Germinal center (tissue), 1 donor: Measurements from ENCODE around the gene HOXD11.

Source experiments
- DNase-seq: peaks from one replicate; pipeline ENCODE4 v3.0.0; 2012; ENCODE audit warnings: mixed read lengths, low spot score

HOXD11 gene

GRCh38 chr2:176106581-176107539 lies at the start of gene HOXD11:
Gene HOXD11, plus strand, starts transcription at chr2:176107280. Its CDS starts 76 bp downstream, at chr2:176107356.
- DNase-seq = no peak

- DNase-seq = no peak
These were observed 43.1 kb upstream of the HOXD11 start for GRCh38 chr2:176063958-176064357.

DNA sequence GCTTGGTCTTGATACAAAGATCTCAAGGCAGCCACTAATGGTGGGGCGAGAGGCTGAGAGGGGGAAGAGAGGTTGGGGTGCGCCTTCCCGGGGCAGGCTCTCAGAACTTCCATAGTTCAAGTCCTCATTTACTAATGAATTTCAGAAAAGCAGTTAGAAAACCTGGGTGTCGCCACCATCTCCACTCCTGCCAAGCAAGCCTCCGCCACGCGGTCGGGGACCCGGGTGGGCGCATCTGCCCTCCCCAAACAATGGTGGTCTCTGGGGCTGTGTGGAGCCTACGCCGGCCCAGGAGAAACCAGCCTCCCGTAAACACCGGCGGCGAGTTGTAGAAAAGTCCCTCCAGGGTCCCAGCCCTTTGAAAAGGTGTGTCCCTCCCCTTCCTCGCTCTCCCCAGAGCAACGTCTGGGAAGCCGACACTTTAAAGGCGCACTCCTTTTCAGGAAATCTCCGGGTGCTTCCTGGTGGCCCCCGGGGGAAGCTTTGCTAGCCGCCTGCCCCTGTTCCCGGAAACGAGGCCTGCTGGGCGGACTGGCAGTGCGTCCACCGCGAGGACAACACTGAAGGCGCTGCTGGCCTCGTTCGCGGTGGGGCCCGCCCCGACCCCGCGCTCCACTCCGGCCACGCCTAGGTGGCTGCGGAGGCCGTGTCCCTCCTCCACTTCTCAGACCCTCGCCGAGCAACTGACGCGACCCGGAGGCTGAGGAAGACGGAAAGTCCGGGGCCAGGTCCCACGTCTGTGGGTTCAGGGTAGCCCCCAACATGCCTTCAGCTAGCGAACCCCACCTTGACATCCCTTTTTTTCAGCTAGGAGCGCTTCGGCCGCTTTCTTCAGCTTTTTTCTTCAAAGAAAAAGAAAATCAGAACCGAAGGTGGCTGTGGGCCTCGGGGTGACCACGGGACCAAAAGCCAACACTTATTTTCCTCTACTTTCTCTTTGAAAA lies 40.2 kb upstream of the HOXD11 start:
- no peak for DNase-seq

DNA sequence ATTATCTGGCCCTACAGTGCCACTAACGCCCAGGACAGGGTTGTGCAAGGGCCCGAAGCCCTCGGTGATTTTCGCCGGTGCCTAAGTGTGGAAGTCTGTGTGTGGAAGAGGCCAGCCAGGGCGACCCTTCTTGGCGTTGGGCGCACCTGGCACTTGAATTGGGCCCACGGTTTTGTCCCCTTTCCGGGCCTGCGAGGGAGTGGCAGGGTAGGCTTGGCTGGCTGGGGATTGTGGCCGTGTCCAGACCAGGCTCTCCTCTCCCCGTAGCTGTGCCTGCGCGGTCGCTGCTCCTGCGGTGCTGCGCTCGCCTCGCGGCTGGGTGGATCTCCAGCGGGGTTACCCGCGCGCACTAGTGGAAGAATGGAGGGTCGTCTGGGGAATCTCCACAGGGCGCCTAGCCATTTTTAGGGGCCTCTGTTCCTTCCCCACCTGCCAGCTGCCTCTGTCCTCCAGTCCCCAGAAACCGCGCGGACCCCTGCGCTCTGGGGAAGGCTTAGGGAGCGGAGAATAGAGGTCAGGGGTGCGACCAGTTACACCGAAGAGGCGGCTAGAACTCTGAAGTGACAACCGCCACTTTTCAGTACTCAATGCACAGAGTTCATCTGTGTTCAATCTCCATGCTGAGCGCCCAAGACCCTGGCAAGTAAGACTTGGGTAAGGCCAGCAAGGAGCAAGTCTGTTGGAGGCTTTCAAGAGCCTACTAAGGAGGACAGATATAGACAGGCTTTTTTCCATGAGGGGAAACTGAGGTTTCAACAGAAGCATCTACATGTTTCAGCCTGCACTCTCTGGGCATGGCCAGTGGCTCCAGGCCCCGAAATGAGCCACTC lies 39.3 kb upstream of the HOXD11 start:
- no peak for DNase-seq

GRCh38 chr2:176068419-176068832 lies 38.7 kb upstream of the HOXD11 start:
- DNase-seq = no peak

DNA sequence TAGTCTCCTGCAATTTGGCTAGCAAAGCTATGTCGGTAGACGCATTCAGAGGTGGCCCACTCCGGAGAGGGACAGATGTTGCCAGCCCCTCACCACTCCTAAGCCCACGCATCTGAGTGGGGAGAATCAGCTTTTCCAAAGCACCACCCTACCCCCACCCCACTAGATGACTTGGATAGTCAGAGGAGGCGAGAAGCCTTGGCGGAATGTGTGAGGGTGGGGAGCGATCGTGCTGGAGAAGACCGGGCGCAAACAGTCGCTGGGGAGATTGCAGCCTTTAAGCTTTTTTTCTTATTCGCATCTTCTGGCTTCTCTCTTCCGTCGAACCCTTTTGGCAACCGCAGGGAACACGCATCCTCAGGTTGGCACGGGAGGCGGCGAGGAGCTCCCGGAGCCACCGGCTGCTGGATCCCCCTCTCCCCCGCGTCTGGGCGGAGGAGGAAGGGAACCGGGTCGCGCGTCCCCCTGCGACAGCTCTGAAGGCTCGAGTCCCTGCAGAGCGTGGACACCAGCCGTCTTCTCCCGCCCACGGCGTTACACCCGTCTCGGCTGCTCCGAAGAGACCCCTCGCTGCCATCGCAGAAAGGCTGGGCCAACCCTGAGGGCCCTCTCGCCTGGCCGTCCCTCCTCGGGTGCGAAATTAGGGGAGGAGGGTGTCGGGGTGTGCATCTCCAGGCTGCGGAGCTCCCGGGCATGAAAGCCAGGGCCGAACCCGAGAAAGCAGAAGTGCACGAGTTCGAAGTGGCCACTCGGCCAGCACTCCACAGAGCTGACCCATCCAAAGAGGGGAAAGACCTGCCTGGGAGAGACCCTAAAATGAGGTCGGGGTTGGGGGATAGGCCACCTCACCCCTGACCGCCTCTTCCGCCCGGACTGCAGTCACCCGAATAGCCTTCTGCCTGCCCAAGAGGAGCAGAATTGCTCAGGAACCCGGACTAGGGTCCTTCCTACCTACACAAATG lies 35.5 kb upstream of the HOXD11 start:
- DNase-seq = no peak

GRCh38 chr2:176072292-176072669 lies 34.8 kb upstream of the HOXD11 start:
- DNase-seq = no peak

DNA sequence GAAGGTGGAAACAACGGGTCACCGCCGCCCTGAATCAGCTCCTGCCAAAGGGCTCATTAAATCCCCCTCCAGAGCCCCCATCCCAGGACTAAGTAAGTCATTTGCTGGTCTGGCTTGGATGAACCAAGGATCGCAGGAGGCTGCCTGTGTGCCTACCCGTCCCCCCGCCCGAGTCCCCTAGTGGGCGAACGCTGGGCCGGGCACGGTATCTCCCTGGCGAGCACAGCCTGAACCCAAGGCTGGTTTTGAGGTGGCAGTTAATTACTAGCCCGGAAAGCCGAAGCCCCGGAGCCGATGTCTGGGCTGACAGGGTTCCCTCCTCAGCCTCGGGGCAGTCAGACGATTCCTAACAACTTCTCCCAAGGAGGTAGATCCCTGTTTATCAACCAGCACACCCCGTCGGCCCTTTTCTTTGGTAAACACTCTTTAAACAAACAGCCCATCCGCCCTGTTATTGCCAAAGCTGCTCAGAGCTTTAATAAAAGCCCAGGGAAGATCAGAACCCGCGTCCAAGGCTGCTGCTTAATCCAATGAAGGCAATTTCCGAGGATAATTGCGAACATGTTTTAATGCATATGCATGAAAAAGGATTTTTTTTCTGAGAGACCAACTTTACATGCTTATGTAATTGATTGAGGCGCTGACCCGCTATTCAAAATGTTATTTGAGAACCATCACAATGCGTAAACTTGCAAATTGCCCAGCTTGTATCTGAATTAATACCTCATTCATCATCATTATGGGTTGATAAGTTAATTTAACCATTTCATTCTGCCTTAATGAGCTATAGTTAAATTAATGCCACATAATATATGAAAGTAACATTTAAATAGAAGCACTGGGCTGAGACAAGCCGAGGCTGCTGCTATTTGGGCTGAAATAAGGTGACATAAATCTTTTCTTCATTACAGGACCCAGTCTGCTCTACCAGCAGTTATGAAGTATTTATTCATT lies 33.9 kb upstream of the HOXD11 start:
- DNase-seq = no peak

DNA sequence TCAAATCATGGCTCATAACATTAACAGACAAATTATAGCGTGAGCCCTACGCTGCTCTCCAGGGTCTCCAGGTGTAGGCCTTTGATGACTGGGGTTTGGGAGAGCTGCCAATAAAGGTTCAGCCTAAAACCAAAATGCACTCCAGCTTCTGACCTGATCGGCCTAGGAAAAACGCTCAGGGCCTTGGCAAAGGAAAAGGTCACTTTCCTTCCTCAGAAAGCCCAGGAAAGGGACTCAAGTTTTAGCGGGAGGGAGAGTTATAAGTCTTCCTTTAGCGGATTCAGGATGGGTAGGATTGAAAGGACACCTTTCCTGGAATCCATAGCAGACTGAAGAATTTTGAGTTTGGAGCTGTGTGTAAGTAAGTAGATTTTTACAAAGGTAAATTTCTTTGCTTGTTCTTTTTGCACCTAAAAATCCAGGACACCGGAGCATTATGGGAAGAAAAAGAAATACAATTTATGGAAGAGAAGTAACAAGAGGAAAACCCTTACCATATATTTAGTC lies 32.1 kb upstream of the HOXD11 start:
- DNase-seq = no peak

GRCh38 chr2:176075481-176075880 lies 31.6 kb upstream of the HOXD11 start:
- no peak for DNase-seq

- DNase-seq = no peak
These were observed 31.0 kb upstream of the HOXD11 start for GRCh38 chr2:176076063-176076462.

- no peak for DNase-seq
These were observed 30.3 kb upstream of the HOXD11 start for GRCh38 chr2:176076796-176077195.

GRCh38 chr2:176078541-176079284 lies 28.4 kb upstream of the HOXD11 start:
- DNase-seq = no peak

DNA sequence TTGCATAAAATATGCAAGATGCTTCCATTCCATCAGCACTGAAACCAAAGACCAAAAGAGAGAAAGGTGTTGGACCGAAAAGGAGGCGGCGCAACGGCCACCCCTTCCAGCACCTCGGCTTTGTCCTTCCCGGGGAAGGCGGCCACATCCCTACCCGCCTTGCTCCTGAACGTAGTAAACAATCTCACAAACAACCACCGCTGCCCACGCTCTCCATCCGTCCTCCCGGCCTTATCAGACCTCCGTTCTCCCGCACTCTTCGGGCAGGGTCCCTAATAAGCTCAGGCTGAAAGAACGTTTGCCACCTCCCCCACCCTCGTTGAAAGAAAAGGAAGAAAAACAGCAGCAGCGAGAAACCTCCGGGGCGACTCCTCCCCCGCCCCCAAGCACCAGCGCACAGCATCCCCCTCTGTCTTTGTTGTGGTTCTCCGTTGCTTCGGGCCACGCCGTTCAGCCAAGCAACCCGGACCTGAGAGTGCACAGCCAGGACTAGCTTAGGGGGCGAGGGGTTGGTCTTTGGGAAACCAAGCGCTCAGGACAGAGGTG lies 27.7 kb upstream of the HOXD11 start:
- no peak for DNase-seq

DNA sequence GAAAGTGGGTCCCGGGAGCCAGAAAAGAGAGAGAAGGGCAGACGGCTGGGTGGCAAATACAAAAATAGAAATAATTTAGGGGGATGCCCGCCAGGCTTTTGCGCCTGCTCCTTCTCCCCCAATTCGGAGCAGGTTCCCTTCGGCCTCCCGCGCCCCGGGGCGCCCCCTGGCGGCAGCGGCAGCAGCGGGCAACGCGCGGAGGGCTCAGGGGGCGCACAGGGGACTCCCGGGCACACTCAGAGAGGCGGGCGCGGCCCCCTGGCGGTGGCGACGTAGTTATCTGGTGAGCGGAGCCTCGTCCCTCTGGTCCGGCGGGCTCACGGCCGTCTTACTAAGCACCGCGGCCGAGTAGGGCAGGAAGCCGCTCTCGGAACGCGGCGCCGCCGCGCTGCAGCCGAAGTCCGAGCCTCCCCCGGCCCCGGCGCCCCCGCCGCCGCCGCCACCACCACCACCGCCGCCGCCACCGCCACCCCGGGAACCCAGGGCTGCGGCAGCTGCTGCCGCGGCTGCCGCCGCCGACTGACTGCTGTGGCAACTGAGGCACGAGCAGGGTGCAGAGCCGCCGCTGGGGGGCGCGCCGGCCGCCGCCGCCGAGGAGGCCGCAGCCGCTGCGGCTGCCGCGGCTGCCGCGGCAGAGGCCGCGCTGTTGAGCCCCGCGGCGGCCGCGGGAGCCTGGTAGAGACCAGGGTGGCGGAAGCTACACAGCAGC lies 27.1 kb upstream of the HOXD11 start:
- peak; percentile 80 for DNase-seq

- no peak for DNase-seq
These were observed 26.3 kb upstream of the HOXD11 start for GRCh38 chr2:176080540-176081375.
